ENCODE results near the gene PHKB. TPM values are rescaled to one million over a fixed set of nuclear protein-coding genes. Genes with fewer than 3 reads are reported as not detected.
"Not testable (repeated sequence)": the region's sequence is repeated elsewhere in the genome, so short reads cannot be mapped to it uniquely, and the experiment has no call there.

Gene PHKB
- total and polyA plus RNA-seq, 5 donors from 2014 or later, result 28.8 to 96.6 (median 38.5) TPM

- not testable (repeated sequence) for H3K9me3 ChIP-seq (ENCODE audit: control insufficient read depth in 2 of 2, low read length in 2 of 2); H3K9me3 Mint-ChIP-seq; H3K27ac ChIP-seq (ENCODE audit: insufficient read depth, low read length, poor library complexity, severe bottlenecking); DNase-seq; H3K4me3 Mint-ChIP-seq; H3K36me3 ChIP-seq (ENCODE audit: control insufficient read depth, insufficient read depth, low read length); H3K4me3 ChIP-seq (ENCODE audit: low read depth, low read length); H3K27me3 ChIP-seq (ENCODE audit: control insufficient read depth, insufficient read depth, low read length); H3K4me1 ChIP-seq (ENCODE audit: control insufficient read depth, insufficient read depth, low read length, poor library complexity, severe bottlenecking); H3K27me3 Mint-ChIP-seq; ATAC-seq (ENCODE audit: low read depth in 2 of 2)
- Mint-ChIP-seq H3K27ac (peak overlapping the region in 1 of 3 donors; percentile 10), H3K4me1 (peaks cover 5 to 49% (median 28%) of the 10 kb centered on the region in 4 donors), H3K36me3 (peaks cover 51% of the 10 kb centered on the region)
These were observed 21.1 kb upstream of the PHKB start for GRCh38 chr16:47440066-47440465.

- H3K4me3 Mint-ChIP-seq; DNase-seq; ATAC-seq (ENCODE audit: low read depth in 2 of 2); H3K27ac Mint-ChIP-seq; H3K27ac ChIP-seq (ENCODE audit: insufficient read depth, low read length, poor library complexity, severe bottlenecking); H3K9me3 ChIP-seq (ENCODE audit: control insufficient read depth in 2 of 2, low read length in 2 of 2); H3K4me1 ChIP-seq (ENCODE audit: control insufficient read depth, insufficient read depth, low read length, poor library complexity, severe bottlenecking); H3K9me3 Mint-ChIP-seq; H3K4me3 ChIP-seq (ENCODE audit: low read depth, low read length); H3K27me3 Mint-ChIP-seq; H3K27me3 ChIP-seq (ENCODE audit: control insufficient read depth, insufficient read depth, low read length): not testable (repeated sequence)
- Mint-ChIP-seq H3K4me1 (peaks cover 9 to 54% (median 36%) of the 10 kb centered on the region in 4 donors), H3K36me3 (peaks cover 50% of the 10 kb centered on the region)
- H3K36me3 ChIP-seq (ENCODE audit: control insufficient read depth, insufficient read depth, low read length), result peaks cover 10% of the 10 kb centered on the region
These were observed 18.2 kb upstream of the PHKB start for GRCh38 chr16:47442884-47443283.

GRCh38 chr16:47446431-47446830 lies 14.7 kb upstream of the PHKB start:
- DNase-seq (no peak), ATAC-seq (ENCODE audit: low read depth in 2 of 2) (no peak)
- Histone ChIP-seq H3K27me3 (ENCODE audit: control insufficient read depth, insufficient read depth, low read length) (no peaks in the 10 kb centered on the region), H3K9me3 (ENCODE audit: control insufficient read depth in 2 of 2, low read length in 2 of 2) (no peaks in the 10 kb centered on the region), H3K27ac (ENCODE audit: insufficient read depth, low read length, poor library complexity, severe bottlenecking) (no peak overlapping the region), H3K4me3 (ENCODE audit: low read depth, low read length) (no peak overlapping the region), H3K36me3 (ENCODE audit: control insufficient read depth, insufficient read depth, low read length) (peaks cover 31% of the 10 kb centered on the region), H3K4me1 (ENCODE audit: control insufficient read depth, insufficient read depth, low read length, poor library complexity, severe bottlenecking) (no peaks in the 10 kb centered on the region)
- peaks cover 41% of the 10 kb centered on the region for H3K36me3 Mint-ChIP-seq
- H3K4me1 Mint-ChIP-seq, result peaks cover 17 to 54% (median 35%) of the 10 kb centered on the region in 4 donors
- H3K4me3 Mint-ChIP-seq, result no peak overlapping the region
- peak overlapping the region in 2 of 3 donors; percentile 16 to 62 for H3K27ac Mint-ChIP-seq
- H3K27me3 Mint-ChIP-seq, result no peaks in the 10 kb centered on the region
- H3K9me3 Mint-ChIP-seq, result peaks cover 0 to 7% (median 0%) of the 10 kb centered on the region in 7 donors

- H3K4me3 ChIP-seq (ENCODE audit: low read depth, low read length), result no peak overlapping the region
- H3K27me3 ChIP-seq (ENCODE audit: control insufficient read depth, insufficient read depth, low read length), result no peaks in the 10 kb centered on the region
- no peaks in the 10 kb centered on the region for H3K4me1 ChIP-seq (ENCODE audit: control insufficient read depth, insufficient read depth, low read length, poor library complexity, severe bottlenecking)
- peaks cover 45% of the 10 kb centered on the region for H3K36me3 Mint-ChIP-seq
- no peak overlapping the region for H3K4me3 Mint-ChIP-seq
- H3K27ac ChIP-seq (ENCODE audit: insufficient read depth, low read length, poor library complexity, severe bottlenecking), result no peak overlapping the region
- ATAC-seq (ENCODE audit: low read depth in 2 of 2) (no peak), DNase-seq (no peak)
- no peaks in the 10 kb centered on the region for H3K27me3 Mint-ChIP-seq
- peaks cover 22 to 56% (median 38%) of the 10 kb centered on the region in 4 donors for H3K4me1 Mint-ChIP-seq
- peaks cover 57% of the 10 kb centered on the region for H3K36me3 ChIP-seq (ENCODE audit: control insufficient read depth, insufficient read depth, low read length)
- H3K9me3 Mint-ChIP-seq, result no peaks in the 10 kb centered on the region
- H3K9me3 ChIP-seq (ENCODE audit: control insufficient read depth in 2 of 2, low read length in 2 of 2), result no peaks in the 10 kb centered on the region
- H3K27ac Mint-ChIP-seq, result peak overlapping the region in 1 of 3 donors; percentile 54
These were observed 12.1 kb upstream of the PHKB start for GRCh38 chr16:47448830-47449575.

- H3K9me3 Mint-ChIP-seq, result no peaks in the 10 kb centered on the region
- H3K27me3 Mint-ChIP-seq, result no peaks in the 10 kb centered on the region
- peaks cover 46% of the 10 kb centered on the region for H3K36me3 Mint-ChIP-seq
- Histone ChIP-seq H3K4me1 (ENCODE audit: control insufficient read depth, insufficient read depth, low read length, poor library complexity, severe bottlenecking) (no peaks in the 10 kb centered on the region), H3K27me3 (ENCODE audit: control insufficient read depth, insufficient read depth, low read length) (no peaks in the 10 kb centered on the region), H3K36me3 (ENCODE audit: control insufficient read depth, insufficient read depth, low read length) (peaks cover 58% of the 10 kb centered on the region), H3K4me3 (ENCODE audit: low read depth, low read length) (no peak overlapping the region), H3K27ac (ENCODE audit: insufficient read depth, low read length, poor library complexity, severe bottlenecking) (no peak overlapping the region), H3K9me3 (ENCODE audit: control insufficient read depth in 2 of 2, low read length in 2 of 2) (no peaks in the 10 kb centered on the region)
- peak overlapping the region in 1 of 3 donors; percentile 2 for H3K27ac Mint-ChIP-seq
- DNase-seq (no peak), ATAC-seq (ENCODE audit: low read depth in 2 of 2) (no peak)
- peaks cover 23 to 56% (median 39%) of the 10 kb centered on the region in 4 donors for H3K4me1 Mint-ChIP-seq
- no peak overlapping the region for H3K4me3 Mint-ChIP-seq
These were observed 11.3 kb upstream of the PHKB start for GRCh38 chr16:47449788-47450187.

- no peaks in the 10 kb centered on the region for H3K9me3 ChIP-seq (ENCODE audit: control insufficient read depth in 2 of 2, low read length in 2 of 2)
- no peak overlapping the region for H3K27ac ChIP-seq (ENCODE audit: insufficient read depth, low read length, poor library complexity, severe bottlenecking)
- no peaks in the 10 kb centered on the region for H3K27me3 ChIP-seq (ENCODE audit: control insufficient read depth, insufficient read depth, low read length)
- peak overlapping the region in 2 of 4 donors; percentile 81 to 85 for H3K4me3 Mint-ChIP-seq
- peaks cover 40% of the 10 kb centered on the region for H3K4me1 ChIP-seq (ENCODE audit: control insufficient read depth, insufficient read depth, low read length, poor library complexity, severe bottlenecking)
- H3K27me3 Mint-ChIP-seq, result no peaks in the 10 kb centered on the region
- H3K4me1 Mint-ChIP-seq, result peaks cover 32 to 71% (median 51%) of the 10 kb centered on the region in 4 donors
- H3K4me3 ChIP-seq (ENCODE audit: low read depth, low read length), result no peak overlapping the region
- peak overlapping the region in 1 of 3 donors; percentile 23 for H3K27ac Mint-ChIP-seq
- ATAC-seq (ENCODE audit: low read depth in 2 of 2) (no peak), DNase-seq (no peak)
- H3K9me3 Mint-ChIP-seq, result no peaks in the 10 kb centered on the region
- H3K36me3 ChIP-seq (ENCODE audit: control insufficient read depth, insufficient read depth, low read length), result peaks cover 25% of the 10 kb centered on the region
- peaks cover 34% of the 10 kb centered on the region for H3K36me3 Mint-ChIP-seq
These were observed 2.8 kb upstream of the PHKB start for GRCh38 chr16:47458331-47458730.

GRCh38 chr16:47459603-47460002 lies 1.5 kb upstream of the PHKB start:
- peaks cover 24% of the 10 kb centered on the region for H3K36me3 Mint-ChIP-seq
- Histone ChIP-seq H3K4me3 (ENCODE audit: low read depth, low read length) (peak overlapping the region; percentile 94), H3K36me3 (ENCODE audit: control insufficient read depth, insufficient read depth, low read length) (peaks cover 15% of the 10 kb centered on the region), H3K4me1 (ENCODE audit: control insufficient read depth, insufficient read depth, low read length, poor library complexity, severe bottlenecking) (peaks cover 52% of the 10 kb centered on the region), H3K27ac (ENCODE audit: insufficient read depth, low read length, poor library complexity, severe bottlenecking) (peak overlapping the region; percentile 89), H3K27me3 (ENCODE audit: control insufficient read depth, insufficient read depth, low read length) (no peaks in the 10 kb centered on the region), H3K9me3 (ENCODE audit: control insufficient read depth in 2 of 2, low read length in 2 of 2) (no peaks in the 10 kb centered on the region)
- no peak for DNase-seq
- H3K27ac Mint-ChIP-seq, result peak overlapping the region in 2 of 3 donors; percentile 97 to 99
- H3K4me3 Mint-ChIP-seq, result peak overlapping the region; percentile 91 to 99 (median 94)
- H3K27me3 Mint-ChIP-seq, result no peaks in the 10 kb centered on the region
- H3K4me1 Mint-ChIP-seq, result peaks cover 40 to 75% (median 59%) of the 10 kb centered on the region in 4 donors
- ATAC-seq (ENCODE audit: low read depth in 2 of 2), result no peak
- H3K9me3 Mint-ChIP-seq, result no peaks in the 10 kb centered on the region

GRCh38 chr16:47460359-47460710 lies 796 bp upstream of the PHKB start:
- peaks cover 54% of the 10 kb centered on the region for H3K4me1 ChIP-seq (ENCODE audit: control insufficient read depth, insufficient read depth, low read length, poor library complexity, severe bottlenecking)
- Mint-ChIP-seq H3K4me1 (peaks cover 44 to 77% (median 61%) of the 10 kb centered on the region in 4 donors), H3K27me3 (no peaks in the 10 kb centered on the region), H3K36me3 (peaks cover 19% of the 10 kb centered on the region), H3K4me3 (peak overlapping the region; percentile 91 to 99 (median 94)), H3K9me3 (no peaks in the 10 kb centered on the region), H3K27ac (peak overlapping the region; percentile 96 to 99 (median 97))
- peaks cover 15% of the 10 kb centered on the region for H3K36me3 ChIP-seq (ENCODE audit: control insufficient read depth, insufficient read depth, low read length)
- peak overlapping the region; percentile 94 for H3K4me3 ChIP-seq (ENCODE audit: low read depth, low read length)
- H3K27me3 ChIP-seq (ENCODE audit: control insufficient read depth, insufficient read depth, low read length), result no peaks in the 10 kb centered on the region
- ATAC-seq (ENCODE audit: low read depth in 2 of 2) (no peak), DNase-seq (no peak)
- no peaks in the 10 kb centered on the region for H3K9me3 ChIP-seq (ENCODE audit: control insufficient read depth in 2 of 2, low read length in 2 of 2)
- peak overlapping the region; percentile 89 for H3K27ac ChIP-seq (ENCODE audit: insufficient read depth, low read length, poor library complexity, severe bottlenecking)
